HG02610 (cell line): ENCODE measurements around the gene PAN2.
"Not testable (repeated sequence)": the region's sequence is repeated elsewhere in the genome, so short reads cannot be mapped to it uniquely, and the experiment has no call there.

Experiments
- ATAC-seq: cut with Tn5 transposase; IDR thresholded peaks from one replicate; pipeline ENCODE4 v1.9.1; 2021; ENCODE audit warnings: mild to moderate bottlenecking, moderate library complexity; ENCODE audit not compliant: unreplicated experiment

Gene PAN2

GRCh38 chr12:56347255-56347654 is 13.5 kb upstream of the PAN2 start:
- not testable (repeated sequence) for ATAC-seq

GRCh38 chr12:56346675-56347074 is 12.9 kb upstream of the PAN2 start:
- ATAC-seq, result no peak

GRCh38 chr12:56342290-56342689 is 8.5 kb upstream of the PAN2 start:
- not testable (repeated sequence) for ATAC-seq

- no peak for ATAC-seq
Measured at GRCh38 chr12:56341616-56342015, 7.8 kb upstream of the PAN2 start.

- ATAC-seq, result no peak
Measured at GRCh38 chr12:56339158-56339422, 5.3 kb upstream of the PAN2 start.

GRCh38 chr12:56338308-56339157 is 4.7 kb upstream of the PAN2 start, which contains the start of gene IL23A:
Gene IL23A, plus strand, starts transcription at chr12:56338884. Its CDS starts 161 bp downstream, at chr12:56339045.
- ATAC-seq, result peak; percentile 48

GRCh38 chr12:56337753-56338251 is 4.0 kb upstream of the PAN2 start:
- ATAC-seq, result no peak

- no peak for ATAC-seq
Measured at GRCh38 chr12:56336361-56337167, 2.8 kb upstream of the PAN2 start.

- not testable (repeated sequence) for ATAC-seq
Measured at GRCh38 chr12:56335527-56335926, 1.7 kb upstream of the PAN2 start.

- ATAC-seq, result no peak
Measured at GRCh38 chr12:56334490-56334793, 642 bp upstream of the PAN2 start.

- no peak for ATAC-seq
Measured at GRCh38 chr12:56333197-56333678, 562 bp downstream of the PAN2 start.

- ATAC-seq, result no peak
Measured at GRCh38 chr12:56332512-56333196, 1.1 kb downstream of the PAN2 start.

GRCh38 chr12:56330936-56331490 is 2.8 kb downstream of the PAN2 start:
- ATAC-seq, result no peak

GRCh38 chr12:56326533-56326932 is 7.3 kb downstream of the PAN2 start:
- no peak for ATAC-seq

- no peak for ATAC-seq
Measured at GRCh38 chr12:56326126-56326525, 7.7 kb downstream of the PAN2 start.

GRCh38 chr12:56324206-56324605 is 9.6 kb downstream of the PAN2 start:
- no peak for ATAC-seq

GRCh38 chr12:56321610-56322009 is 12.2 kb downstream of the PAN2 start:
- ATAC-seq, result not testable (repeated sequence)

GRCh38 chr12:56321027-56321426 is 12.8 kb downstream of the PAN2 start:
- ATAC-seq, result no peak

GRCh38 chr12:56317675-56318074 is 16.1 kb downstream of the PAN2 start:
- ATAC-seq, result no peak

- ATAC-seq, result peak; percentile 91
Measured at GRCh38 chr12:56315622-56316473, 18.0 kb downstream of the PAN2 start, which contains the start of gene CNPY2. Gene CNPY2, minus strand, starts transcription at chr12:56315988. Its CDS starts 771 bp downstream, at chr12:56315217.
